Measurements from ENCODE around the gene ZNF695. TPM values are rescaled to one million over a fixed set of nuclear protein-coding genes. Genes with fewer than 3 reads are reported as not detected.

The ZNF695 gene
- total RNA-seq, 1 experiment from 2014 or later = 29.4 TPM

GRCh38 chr1:246978785-246979184, 29.1 kb downstream of the ZNF695 start:
- CTCF ChIA-PET = no interaction called here
- no peaks in the 10 kb centered on the region for H3K27me3 Mint-ChIP-seq (ENCODE audit: low read depth)

More at GRCh38 chr1:246978785-246979184, 29.1 kb downstream of the ZNF695 start:
- POLR2A ChIA-PET = no interaction called here
- no peak for ATAC-seq
- TF ChIP-seq GTF2I (CRISPR knock-in tag; conservative IDR thresholded peaks at IDR 0.05) (no peak), ZNF121 (CRISPR knock-in tag; IDR thresholded peaks at IDR 0.05) (no peak), AFF4 (CRISPR knock-in tag; IDR thresholded peaks at IDR 0.05; ENCODE audit: borderline replicate concordance) (no peak), PREB (CRISPR knock-in tag; IDR thresholded peaks at IDR 0.05; ENCODE audit: borderline replicate concordance) (no peak), ELF4 (CRISPR knock-in tag; IDR thresholded peaks at IDR 0.05; ENCODE audit: low read depth) (no peak), ZNF532 (CRISPR knock-in tag; IDR thresholded peaks at IDR 0.05; ENCODE audit: borderline replicate concordance) (no peak), CTCF (IDR thresholded peaks at IDR 0.05) (no peak), ATF2 (CRISPR knock-in tag; IDR thresholded peaks at IDR 0.05; ENCODE audit: borderline replicate concordance, low read depth) (no peak), ZNF317 (CRISPR knock-in tag; IDR thresholded peaks at IDR 0.05; ENCODE audit: borderline replicate concordance, low read depth) (no peak), NFE2L1 (CRISPR knock-in tag; IDR thresholded peaks at IDR 0.05) (no peak), FOXP1 (CRISPR knock-in tag; IDR thresholded peaks at IDR 0.05; ENCODE audit: borderline replicate concordance) (no peak), ESRRA (CRISPR knock-in tag; IDR thresholded peaks at IDR 0.05; ENCODE audit: borderline replicate concordance) (no peak), ARID4B (CRISPR knock-in tag; IDR thresholded peaks at IDR 0.05; ENCODE audit: borderline replicate concordance) (no peak), SOX15 (CRISPR knock-in tag; IDR thresholded peaks at IDR 0.05) (no peak), ZNF671 (CRISPR knock-in tag; IDR thresholded peaks at IDR 0.05) (no peak), NR2C2 (CRISPR knock-in tag; IDR thresholded peaks at IDR 0.05) (no peak)
- peaks cover 74% of the 10 kb centered on the region for H3K9me3 Mint-ChIP-seq
- peaks cover 90% of the 10 kb centered on the region for H3K36me3 Mint-ChIP-seq
- H3K4me1 Mint-ChIP-seq = no peaks in the 10 kb centered on the region
- DNase-seq (ENCODE audit: low spot score) = no peak
- H3K4me3 Mint-ChIP-seq = no peak overlapping the region
- H3K27ac Mint-ChIP-seq = no peak overlapping the region
